ENCODE measurements around the gene NLGN1.

- TF ChIP-seq CTCF (IDR thresholded peaks at IDR 0.05; ENCODE audit: poor library complexity, severe bottlenecking) (no peak), RAD21 (conservative IDR thresholded peaks at IDR 0.05) (no peak), EZH2 (IDR thresholded peaks at IDR 0.05; ENCODE audit: borderline replicate concordance, insufficient read depth, low read length, poor library complexity, severe bottlenecking) (no peak), POLR2AphosphoS5 (IDR thresholded peaks at IDR 0.05) (no peak), EP300 (conservative IDR thresholded peaks at IDR 0.05; ENCODE audit: poor library complexity, severe bottlenecking) (no peak), MXI1 (conservative IDR thresholded peaks at IDR 0.05; ENCODE audit: poor library complexity, severe bottlenecking) (no peak), SMC3 (conservative IDR thresholded peaks at IDR 0.05; ENCODE audit: poor library complexity) (no peak), REST (IDR thresholded peaks at IDR 0.05; ENCODE audit: borderline replicate concordance) (no peak), TAF1 (IDR thresholded peaks at IDR 0.05; ENCODE audit: low read depth) (no peak)
Measured at GRCh38 chr3:174122411-174122810, 724.9 kb downstream of the NLGN1 start.

Measured in neural cell (in vitro differentiated cells).